ENCODE data around the gene UBA52.

UBA52 gene

DNA sequence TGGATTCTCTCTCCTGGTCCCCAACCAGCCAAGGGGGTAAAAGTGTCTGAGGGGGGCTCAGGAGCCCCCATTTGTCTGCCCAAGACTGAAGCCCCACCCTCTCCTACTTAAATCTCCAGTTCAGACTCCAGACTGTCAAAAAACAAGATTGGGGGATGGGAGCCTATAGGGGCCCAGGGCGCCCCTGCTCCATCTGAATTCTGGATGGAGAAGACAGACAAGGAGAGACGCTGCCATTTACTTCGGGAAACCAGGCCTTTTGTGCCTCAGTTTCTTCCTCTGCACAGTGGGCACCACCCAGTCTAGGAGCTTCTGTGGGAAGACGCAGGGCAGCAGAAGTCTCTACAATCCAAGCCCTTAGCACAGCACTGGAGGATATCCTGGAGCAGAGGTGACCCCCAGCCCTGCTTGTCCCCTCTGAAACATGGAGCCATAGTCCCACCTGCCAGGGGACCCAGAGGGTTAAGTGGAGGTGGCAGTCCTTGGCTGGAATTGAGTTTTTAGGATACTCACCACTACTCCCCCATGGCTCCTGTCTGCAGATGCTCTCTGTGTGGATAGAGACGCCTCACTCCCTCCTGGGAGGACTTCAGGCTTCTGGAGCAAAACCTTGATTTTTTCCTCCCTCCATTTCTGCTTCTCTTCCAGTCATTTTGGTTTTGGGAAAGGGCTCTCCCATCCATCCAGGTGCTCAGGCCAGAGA lies 36.6 kb downstream of the UBA52 start:
- no peak for DNase-seq (ENCODE audit: low read depth in 3 of 3)

DNA sequence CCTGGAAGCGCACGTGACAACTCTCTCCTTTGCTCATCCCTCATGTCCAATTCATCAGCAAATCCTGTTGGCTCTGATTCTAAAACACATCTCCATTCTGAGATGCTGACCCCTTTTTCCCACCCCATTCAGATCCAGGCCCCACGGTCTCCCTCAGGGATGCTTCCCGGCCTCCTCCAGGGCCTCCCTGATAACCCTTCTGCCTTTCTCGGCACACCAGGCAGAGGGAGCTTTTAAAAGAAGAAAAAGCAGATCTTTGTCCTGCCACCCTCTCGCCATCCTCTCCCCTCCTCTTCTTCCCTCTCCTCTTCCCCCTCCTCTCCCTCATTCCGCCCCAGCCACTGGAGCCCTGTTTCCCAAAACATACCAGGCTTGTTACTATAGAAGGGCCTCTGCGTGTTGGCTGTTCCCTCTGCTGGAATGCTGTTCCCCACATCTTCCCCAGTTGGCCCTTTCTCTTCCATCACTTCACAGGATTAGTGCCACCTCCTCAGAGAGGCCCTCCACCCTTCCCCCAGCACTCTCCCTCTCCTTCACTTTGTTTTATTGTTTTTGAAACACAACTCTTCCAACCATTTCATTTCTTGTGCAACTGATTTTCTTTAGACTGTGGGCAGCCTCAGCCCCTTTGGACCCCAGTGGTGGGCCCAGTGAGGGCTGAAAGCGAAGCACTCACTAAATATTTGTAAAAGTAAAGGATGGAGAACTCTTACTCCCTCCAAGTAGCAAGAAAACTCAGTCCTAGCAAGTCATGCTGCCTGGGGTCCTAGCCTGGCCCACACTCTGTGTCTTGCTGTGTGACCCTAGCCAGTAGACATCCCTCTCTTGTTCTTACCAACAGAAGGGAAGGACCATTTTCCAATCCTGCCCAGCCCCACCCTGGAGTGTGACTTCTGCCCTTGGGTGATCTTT lies 37.4 kb downstream of the UBA52 start:
- DNase-seq (ENCODE audit: low read depth in 3 of 3): no peak

DNA sequence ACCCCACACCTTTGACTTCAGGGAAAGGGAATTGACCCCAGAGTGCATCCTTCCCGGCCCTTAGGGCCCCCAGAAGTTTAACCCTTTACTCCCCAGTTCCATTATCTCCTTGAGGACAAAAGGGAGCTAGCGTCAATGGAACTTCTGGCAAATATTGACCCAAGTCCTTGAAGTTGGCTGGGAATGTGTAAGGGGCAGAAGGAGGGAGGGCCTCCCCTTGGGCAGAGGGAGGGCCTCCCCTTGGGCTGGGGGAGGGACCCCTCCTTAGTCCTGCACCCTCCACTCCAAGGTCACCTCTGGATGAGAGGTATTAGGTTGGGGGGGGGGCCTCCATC lies 38.0 kb downstream of the UBA52 start:
- DNase-seq (ENCODE audit: low read depth in 3 of 3): no peak

DNA sequence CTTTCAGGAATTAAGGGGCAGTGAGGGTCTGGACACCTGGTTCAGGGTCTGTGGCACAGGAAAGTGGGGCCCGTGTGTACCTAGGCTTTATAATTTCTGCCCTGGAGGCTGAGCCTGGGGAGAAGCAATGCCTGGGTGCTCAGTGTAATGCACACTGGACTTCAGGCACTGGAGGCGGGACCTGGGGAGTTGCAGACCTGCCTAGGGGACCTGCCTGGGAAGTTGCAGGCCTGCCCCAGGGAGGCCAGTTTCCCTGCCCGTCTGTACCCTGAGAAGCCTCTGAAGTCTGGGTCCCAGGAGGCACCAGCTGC lies 38.5 kb downstream of the UBA52 start:
- DNase-seq (ENCODE audit: low read depth in 3 of 3): no peak

DNA sequence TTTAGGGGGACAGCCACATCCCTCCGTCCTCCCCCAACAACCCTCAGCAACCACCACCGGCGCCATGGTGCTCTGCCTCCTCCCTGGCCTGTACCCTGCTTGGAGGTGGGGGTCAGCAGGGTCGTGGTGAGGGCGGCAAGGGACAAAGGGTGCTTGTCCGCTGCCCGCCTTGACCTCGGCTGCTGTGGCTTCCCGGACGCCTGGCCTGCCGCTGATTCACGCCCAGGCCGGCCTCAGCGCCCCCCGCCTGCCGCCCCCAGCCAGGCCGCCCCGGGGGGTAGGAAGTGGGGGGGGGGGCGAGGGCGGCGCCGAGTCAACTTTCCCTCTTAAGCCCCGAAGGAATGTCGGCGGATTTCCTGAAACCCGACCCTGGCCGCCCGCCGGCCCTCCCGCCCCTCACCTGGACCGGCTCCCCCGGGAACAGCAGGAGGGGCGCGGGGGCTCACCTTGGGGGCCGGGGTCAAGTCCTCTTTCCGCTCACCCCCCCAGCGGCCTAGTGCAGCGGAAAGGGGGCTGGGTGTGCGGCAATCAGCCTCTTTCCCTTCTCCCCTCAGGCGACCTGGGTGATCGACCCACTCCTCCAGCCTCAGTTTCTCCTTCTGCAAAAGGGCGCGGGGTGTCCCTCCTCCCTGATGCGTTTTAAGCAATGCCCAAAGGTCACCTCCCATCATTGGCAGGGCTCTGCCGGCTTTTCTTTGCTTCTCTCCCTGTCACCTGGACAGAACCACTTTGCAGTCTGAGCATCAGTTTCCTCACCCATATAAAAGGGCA lies 39.1 kb downstream of the UBA52 start:
- no peak for DNase-seq (ENCODE audit: low read depth in 3 of 3)

DNA sequence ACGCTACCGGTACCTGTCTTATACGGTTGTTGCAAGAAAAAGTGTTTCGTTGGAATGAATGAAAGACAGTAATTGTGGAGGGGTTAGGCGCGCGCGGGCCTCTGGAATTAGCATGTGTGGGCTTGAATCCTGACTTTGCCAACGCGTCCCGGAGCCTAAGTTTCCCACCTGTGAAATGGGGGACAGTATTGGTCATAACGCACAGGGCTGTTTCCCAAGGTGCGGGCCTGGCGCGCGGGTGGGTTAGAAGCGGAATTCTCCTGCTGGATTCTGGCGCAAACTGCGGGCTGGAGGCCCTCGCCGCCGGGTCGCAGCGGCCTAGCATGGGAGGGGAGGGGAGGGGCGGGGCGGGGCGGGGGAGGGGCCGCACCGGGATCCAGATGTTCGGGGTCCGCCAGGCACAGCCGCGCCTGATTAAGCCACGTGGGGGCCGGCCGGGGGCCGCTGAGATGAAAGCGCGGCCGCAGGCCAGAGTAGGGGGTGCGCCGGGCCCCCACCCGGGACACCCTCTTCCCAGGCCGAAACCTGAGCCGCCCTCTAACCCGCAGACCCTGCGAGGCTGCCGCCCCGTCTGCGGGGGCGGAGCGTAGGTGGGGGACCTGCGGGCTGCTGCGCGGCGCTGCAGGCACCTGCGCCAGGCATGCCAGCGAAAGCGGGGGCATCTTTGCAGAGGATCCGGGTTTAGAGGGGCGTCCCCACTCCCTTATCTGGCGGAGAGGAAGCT lies 39.8 kb downstream of the UBA52 start:
- DNase-seq (ENCODE audit: low read depth in 3 of 3): no peak

DNA sequence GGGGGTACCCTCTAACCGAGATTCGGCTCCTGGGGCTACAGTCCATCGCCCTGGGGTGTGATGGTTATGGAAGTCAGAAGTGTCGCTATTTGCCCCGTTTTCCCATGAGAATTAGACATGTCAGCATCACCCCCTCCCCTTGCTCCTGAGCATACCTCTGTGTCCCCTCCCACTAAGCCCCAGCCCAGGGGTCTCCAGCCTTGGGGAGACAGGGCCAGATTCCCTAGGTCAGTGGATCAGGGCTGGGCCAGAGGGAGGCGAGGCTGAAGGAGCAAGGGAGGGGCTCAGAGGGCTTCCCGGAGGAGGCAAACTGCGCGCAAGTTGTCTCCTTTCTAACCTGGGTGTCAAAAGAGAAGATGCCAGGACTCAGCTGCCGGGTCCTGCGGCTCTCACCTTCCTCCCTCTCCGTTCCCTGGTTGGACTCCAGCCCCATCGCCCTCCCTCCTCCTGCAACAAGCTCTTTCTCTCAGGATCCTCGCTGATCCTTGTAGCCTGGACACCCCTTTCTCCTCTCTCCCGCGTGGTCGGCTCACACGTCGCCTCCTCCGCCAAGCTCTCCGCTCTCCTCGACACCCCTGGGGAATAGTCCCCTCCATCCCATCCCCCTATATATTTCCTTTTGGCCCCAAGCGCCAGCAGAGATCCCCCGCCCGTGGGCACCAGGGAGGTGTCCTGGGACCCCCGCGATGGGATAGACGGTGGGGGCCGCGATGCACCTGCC lies 40.6 kb downstream of the UBA52 start:
- no peak for DNase-seq (ENCODE audit: low read depth in 3 of 3)

DNA sequence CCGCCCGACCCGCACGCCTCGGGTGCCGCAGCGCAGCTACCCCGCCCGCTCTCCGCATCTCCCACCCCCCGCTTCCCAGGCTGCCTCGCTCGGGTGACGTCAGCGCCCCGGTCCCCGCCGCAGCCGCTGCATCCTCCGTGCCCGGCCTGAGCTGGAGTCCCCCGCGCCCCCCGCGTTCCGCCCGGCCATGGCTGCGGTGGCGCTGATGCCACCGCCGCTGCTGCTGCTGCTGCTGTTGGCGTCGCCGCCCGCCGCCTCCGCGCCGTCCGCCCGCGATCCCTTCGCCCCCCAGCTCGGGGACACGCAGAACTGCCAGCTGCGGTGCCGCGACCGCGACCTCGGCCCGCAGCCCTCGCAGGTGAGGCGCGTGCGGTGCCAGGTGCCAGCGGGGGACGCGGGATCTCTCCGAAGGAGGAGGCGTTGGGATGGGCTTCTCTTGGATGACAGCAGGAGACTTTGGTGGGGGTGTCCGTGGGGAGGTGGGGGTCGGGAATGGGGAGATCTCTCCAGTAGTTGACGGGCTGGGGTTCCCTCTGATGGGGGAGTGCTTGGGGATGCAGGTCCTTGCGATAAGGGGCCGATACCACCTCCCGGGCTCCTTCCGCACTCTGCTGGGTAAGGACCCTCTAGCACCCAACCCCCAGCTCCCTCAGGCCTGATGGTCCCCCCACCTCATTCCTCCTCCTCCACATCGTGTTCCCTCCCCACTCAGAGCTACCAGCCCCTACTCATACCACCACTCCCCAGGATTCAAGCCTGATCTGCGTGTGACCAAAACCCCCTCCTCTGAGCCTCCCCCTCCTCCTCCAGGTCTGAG lies 41.3 kb downstream of the UBA52 start, which contains the start of gene TMEM59L:
TSS of gene TMEM59L (plus strand) at position 99 of the 817 bp plus-strand sequence. CDS start at position 188, 89 bp downstream.
- no peak for DNase-seq (ENCODE audit: low read depth in 3 of 3)

DNA sequence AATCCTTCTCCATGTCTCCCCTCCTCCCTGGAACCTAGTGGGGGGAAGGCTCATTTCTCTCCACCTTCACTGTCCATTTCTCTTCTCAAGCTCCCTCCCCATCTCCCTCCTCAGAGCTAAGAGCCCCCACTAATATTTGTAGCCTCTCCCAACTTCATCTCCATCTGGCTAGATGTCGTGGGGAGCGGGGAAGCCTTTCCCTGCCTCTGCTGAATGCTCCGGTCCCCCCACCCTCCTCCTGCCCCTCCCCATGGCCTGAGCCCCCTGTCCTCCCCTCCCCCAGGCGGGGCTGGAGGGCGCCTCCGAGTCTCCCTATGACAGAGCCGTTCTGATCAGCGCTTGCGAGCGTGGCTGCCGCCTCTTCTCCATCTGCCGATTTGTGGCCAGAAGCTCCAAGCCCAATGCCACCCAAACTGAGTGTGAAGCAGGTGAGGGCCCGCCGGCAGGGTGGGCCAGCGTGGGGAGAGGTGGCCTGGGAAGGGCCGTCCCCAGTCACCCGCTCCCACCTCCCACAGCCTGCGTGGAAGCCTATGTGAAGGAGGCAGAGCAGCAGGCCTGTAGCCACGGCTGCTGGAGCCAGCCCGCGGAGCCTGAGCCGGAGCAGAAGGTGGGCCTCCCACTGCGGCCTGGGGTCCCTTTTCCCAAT lies 42.1 kb downstream of the UBA52 start:
- DNase-seq (ENCODE audit: low read depth in 3 of 3): no peak

DNA sequence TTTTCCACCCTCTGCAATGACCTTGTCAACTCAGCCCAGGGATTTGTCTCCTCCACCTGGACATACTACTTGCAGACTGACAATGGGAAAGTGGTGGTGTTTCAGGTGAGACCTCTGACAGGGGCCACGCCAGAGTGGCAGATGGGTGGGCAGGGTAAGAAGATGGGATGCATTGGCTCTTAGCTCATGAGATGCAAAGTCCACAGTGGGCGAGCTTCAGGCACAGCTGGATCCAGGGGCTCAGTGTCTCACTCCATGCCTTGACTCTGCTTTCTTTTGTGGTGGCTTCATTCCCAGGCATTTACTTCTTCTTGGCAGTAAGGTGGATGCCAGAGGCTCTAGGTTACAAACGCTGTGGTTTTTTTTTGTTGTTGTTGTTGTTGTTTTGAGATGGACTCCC lies 44.4 kb downstream of the UBA52 start:
- no peak for DNase-seq (ENCODE audit: low read depth in 3 of 3)

DNA sequence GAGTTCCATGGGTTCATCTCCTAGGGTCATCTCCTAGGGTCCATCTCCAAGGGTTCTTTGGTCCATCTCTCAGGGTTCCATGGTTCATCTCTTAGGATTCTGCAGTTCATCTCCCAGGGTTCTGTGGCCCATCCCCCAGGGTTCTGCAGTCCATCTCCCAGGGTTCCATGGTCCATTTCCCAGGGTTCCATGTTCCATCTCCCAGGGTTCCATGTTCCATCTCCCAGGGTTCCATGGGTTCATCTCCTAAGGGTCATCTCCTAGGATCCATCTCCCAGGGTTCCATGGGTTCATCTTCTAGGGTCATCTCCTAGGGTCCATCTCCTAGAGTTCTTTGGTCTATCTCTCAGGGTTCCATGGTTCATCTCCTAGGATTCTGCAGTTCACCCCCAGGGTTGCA lies 45.9 kb downstream of the UBA52 start:
- DNase-seq (ENCODE audit: low read depth in 3 of 3): no peak

DNA sequence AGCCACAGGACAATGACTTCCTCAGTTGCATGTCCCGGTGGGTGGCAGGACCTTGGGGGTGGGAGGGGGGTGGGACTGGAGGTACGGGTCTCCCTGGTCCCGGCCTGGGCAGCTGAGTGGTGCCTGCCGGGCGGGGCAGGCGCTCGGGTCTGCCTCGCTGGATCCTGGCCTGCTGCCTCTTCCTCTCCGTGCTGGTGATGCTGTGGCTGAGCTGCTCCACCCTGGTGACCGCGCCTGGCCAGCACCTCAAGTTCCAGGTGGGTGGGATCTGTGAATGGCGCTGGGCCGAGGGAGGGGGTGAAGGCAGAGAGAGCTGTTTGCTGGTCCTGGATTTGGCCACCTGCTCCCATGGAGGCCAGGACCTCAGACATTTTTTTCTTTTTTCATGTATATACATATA lies 46.6 kb downstream of the UBA52 start:
- DNase-seq (ENCODE audit: low read depth in 3 of 3): no peak

DNA sequence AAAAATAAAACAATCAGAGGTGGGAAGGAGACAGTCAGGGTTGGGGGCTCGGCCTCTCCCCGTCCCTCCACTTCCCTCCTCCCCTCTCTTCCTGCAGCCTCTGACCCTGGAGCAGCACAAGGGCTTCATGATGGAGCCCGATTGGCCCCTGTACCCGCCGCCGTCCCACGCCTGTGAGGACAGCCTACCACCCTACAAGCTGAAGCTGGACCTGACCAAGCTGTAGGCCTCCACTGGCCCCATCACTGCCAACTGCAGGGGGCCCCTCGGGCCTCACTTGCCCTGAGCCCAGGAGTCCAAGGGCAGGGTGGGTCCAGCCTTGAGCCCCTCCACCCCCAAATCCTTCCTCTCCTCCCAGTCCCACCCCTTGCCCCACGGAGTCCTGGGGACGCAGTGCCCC lies 48.7 kb downstream of the UBA52 start:
- DNase-seq (ENCODE audit: low read depth in 3 of 3): no peak

DNA sequence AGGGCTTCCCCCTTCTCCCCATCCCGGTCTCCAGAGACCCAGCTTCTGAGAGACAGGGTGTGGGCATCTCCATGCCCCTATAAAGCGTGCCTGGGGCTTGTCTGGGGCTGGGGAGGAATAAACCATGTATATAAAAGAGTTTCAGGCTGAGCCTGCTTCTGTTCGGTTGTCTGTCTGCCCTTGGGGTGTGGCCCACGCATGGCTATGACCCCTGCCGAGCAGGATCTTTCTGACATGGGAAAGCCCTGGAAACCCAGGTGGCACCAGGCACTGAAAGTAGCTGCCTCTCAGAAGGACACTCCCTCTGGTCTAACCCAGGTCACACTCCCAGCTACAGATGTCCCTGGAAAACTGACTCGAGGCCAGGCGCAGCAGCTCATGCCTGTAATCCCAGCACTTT lies 49.2 kb downstream of the UBA52 start:
- no peak for DNase-seq (ENCODE audit: low read depth in 3 of 3)

DNA sequence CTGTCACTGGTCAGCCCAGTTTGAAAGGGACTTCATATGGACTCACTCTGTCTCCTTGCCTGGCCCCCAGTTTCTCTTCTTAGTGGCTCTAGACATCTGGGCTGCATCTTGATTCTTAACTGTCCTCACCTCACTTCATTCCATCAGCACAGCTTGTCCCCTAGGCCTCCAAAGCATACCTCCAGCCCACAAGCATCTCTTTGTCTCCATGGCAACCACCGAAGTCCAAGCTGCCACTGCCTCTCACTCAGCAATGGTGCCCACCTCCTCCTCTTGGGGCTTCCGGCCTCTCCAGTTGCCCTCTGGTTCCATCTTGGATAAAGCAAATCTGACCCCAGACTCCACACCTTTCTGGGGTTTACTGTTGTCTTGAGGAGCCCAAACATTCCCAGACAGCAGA lies 55.2 kb downstream of the UBA52 start:
- no peak for DNase-seq (ENCODE audit: low read depth in 3 of 3)

Measured in stimulated activated CD4-positive, alpha-beta T cell treated with anti-CD3 and anti-CD28 coated beads, TNF-alpha, amount 100 ng/mL, for 4 hours (primary cell).